Activated naive CD4-positive, alpha-beta T cell treated with anti-CD3 and anti-CD28 coated beads, Interleukin-2, amount 50 U/mL, for 24 hours (primary cell): ENCODE measurements around the gene GPATCH4.
"Not testable (repeated sequence)": the region's sequence is repeated elsewhere in the genome, so short reads cannot be mapped to it uniquely, and the experiment has no call there.

Experiments
- H3K27ac Mint-ChIP-seq: one replicate; pipeline ENCODE4 v1.8.0; 2021; ENCODE audit warnings: mild to moderate bottlenecking, mixed read lengths
- H3K27me3 Mint-ChIP-seq: one replicate; pipeline ENCODE4 v1.8.0; 2021; ENCODE audit warnings: mixed read lengths
- H3K36me3 Mint-ChIP-seq: one replicate; pipeline ENCODE4 v1.8.0; 2021; ENCODE audit warnings: mixed read lengths
- H3K4me1 Mint-ChIP-seq: one replicate; pipeline ENCODE4 v1.8.0; 2021; ENCODE audit warnings: mixed read lengths
- H3K4me3 Mint-ChIP-seq: one replicate; pipeline ENCODE4 v1.8.0; 2021; ENCODE audit warnings: mild to moderate bottlenecking, mixed read lengths
- H3K9me3 Mint-ChIP-seq: one replicate; pipeline ENCODE4 v1.8.0; 2021; ENCODE audit warnings: mixed read lengths

Gene GPATCH4

GRCh38 chr1:156577550-156577949 lies 23.7 kb downstream of the GPATCH4 start:
- H3K9me3 Mint-ChIP-seq, result no peaks in the 10 kb centered on the region
- H3K27ac Mint-ChIP-seq, result peak overlapping the region; percentile 1
- H3K36me3 Mint-ChIP-seq, result no peaks in the 10 kb centered on the region
- H3K4me3 Mint-ChIP-seq, result no peak overlapping the region
- H3K4me1 Mint-ChIP-seq, result peaks cover 21% of the 10 kb centered on the region
- H3K27me3 Mint-ChIP-seq, result peaks cover 7% of the 10 kb centered on the region

DNA sequence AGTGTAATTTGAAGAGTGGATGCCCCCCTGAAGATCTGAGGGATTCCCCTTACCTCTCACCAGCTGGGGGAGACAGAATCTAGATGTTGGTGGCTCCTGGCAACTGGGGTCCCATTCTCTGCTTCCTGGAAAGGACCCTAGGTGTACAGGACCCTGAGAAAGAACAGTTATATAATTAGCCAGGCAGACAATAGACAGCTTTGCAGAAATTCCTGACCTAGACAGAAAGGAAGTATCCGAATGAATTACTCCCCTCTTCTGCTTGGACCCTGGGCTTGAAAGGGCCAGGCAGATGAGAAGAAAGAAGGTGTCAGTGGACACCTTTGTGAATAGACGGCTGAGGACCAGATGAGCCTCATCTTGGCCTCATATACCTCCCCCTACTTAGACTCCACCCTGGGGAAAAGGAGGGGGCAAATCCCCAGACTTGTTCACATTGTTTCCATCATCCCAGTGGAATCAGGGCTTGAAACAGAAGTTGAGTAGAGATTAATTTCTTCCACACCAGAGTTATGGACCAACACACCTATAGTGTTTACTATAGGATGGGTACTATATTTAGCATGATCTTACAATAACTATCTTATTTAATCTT lies 27.1 kb downstream of the GPATCH4 start:
- Mint-ChIP-seq H3K36me3 (no peaks in the 10 kb centered on the region), H3K27me3 (peaks cover 20% of the 10 kb centered on the region), H3K9me3 (no peaks in the 10 kb centered on the region), H3K4me3 (no peak overlapping the region), H3K27ac (no peak overlapping the region), H3K4me1 (peaks cover 22% of the 10 kb centered on the region)

- Mint-ChIP-seq H3K36me3 (no peaks in the 10 kb centered on the region), H3K27ac (peak overlapping the region; percentile 31), H3K4me3 (peak overlapping the region; percentile 83), H3K9me3 (no peaks in the 10 kb centered on the region), H3K4me1 (peaks cover 22% of the 10 kb centered on the region), H3K27me3 (peaks cover 20% of the 10 kb centered on the region)
Measured at GRCh38 chr1:156572663-156573018, 28.6 kb downstream of the GPATCH4 start.

DNA sequence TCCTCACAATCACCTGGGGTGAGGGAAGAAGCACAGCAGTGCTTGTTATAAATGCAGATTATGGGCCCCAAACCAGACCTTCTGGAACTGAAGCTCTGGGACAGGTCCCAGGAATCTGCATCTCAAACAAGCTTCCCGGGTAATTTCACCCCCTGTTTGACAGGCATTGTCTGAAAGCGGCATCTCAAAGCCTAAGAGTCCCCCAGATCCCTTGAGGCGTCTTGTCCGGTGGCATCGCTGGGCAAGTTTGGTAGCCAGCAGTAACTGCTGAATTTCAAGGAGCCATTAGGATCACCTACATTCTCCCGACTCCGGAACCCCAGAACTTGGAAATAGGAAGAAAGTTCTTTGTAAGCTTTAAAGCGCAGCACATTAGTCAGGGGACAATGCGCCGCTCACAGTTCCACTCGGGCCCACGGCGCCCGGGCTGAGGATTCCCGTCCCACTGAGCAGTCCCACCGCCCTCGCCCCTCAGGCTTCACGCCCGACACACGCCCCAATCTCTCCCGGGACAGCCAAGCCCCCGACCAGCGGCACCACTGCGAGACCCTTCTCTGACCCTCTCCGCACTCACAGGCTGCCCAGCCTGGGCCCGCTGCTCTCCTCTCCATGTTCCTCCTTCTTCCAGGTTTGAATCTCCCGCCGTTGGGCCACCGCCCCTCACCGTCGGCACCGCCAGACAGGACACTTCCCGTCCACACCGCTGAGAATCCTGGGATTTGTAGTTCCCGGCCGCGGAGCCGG lies 29.2 kb downstream of the GPATCH4 start, which contains the start of gene IQGAP3:
Gene IQGAP3, minus strand, starts transcription at position 647 of the 744 bp plus-strand sequence. Its CDS starts 36 bp downstream, at position 611.
- Mint-ChIP-seq H3K4me1 (peaks cover 22% of the 10 kb centered on the region), H3K27ac (peak within 1 kb of the TSS; percentile 62), H3K36me3 (no peaks in the 10 kb centered on the region), H3K27me3 (peaks cover 20% of the 10 kb centered on the region), H3K9me3 (no peaks in the 10 kb centered on the region), H3K4me3 (peak within 1 kb of the TSS; percentile 83)

DNA sequence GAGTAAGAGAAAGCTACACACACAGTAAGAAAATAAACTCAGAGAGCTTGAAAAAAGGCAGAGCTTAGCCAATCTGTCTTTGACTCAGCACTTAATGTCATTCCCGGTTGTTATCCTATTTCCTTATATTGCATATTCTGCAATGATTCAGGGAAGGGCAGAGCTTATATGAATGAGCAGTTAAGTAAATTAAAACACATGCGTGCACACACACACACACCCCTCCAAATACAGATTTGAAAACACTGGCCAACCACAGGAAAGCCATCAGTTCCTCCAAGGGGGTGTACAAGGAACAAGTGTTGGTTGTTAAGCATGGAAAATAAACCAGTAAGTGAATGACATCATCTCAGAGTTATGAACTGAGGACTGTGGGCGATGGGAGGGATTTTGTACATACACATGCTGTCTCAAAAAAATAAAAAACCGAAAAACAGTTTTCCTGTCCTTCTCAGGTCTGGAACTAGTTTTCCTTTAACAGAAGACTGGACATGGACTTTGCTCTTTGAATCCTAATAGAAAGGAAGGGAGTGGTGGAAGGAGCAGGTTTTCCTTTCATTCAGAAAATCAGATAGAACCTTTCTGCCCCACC lies 29.9 kb downstream of the GPATCH4 start:
- Mint-ChIP-seq H3K27ac (peak overlapping the region; percentile 62), H3K36me3 (no peaks in the 10 kb centered on the region), H3K4me3 (peak overlapping the region; percentile 23), H3K4me1 (peaks cover 22% of the 10 kb centered on the region), H3K9me3 (no peaks in the 10 kb centered on the region), H3K27me3 (peaks cover 20% of the 10 kb centered on the region)

- H3K4me3 Mint-ChIP-seq, result no peak overlapping the region
- no peak overlapping the region for H3K27ac Mint-ChIP-seq
- H3K9me3 Mint-ChIP-seq, result no peaks in the 10 kb centered on the region
- H3K36me3 Mint-ChIP-seq, result no peaks in the 10 kb centered on the region
- peaks cover 9% of the 10 kb centered on the region for H3K27me3 Mint-ChIP-seq
- H3K4me1 Mint-ChIP-seq, result peaks cover 5% of the 10 kb centered on the region
Measured at GRCh38 chr1:156566436-156566835, 34.8 kb downstream of the GPATCH4 start.

GRCh38 chr1:156565519-156565918 lies 35.8 kb downstream of the GPATCH4 start:
- Mint-ChIP-seq H3K4me3 (no peak overlapping the region), H3K9me3 (no peaks in the 10 kb centered on the region), H3K36me3 (no peaks in the 10 kb centered on the region), H3K27me3 (no peaks in the 10 kb centered on the region), H3K27ac (no peak overlapping the region), H3K4me1 (no peaks in the 10 kb centered on the region)

DNA sequence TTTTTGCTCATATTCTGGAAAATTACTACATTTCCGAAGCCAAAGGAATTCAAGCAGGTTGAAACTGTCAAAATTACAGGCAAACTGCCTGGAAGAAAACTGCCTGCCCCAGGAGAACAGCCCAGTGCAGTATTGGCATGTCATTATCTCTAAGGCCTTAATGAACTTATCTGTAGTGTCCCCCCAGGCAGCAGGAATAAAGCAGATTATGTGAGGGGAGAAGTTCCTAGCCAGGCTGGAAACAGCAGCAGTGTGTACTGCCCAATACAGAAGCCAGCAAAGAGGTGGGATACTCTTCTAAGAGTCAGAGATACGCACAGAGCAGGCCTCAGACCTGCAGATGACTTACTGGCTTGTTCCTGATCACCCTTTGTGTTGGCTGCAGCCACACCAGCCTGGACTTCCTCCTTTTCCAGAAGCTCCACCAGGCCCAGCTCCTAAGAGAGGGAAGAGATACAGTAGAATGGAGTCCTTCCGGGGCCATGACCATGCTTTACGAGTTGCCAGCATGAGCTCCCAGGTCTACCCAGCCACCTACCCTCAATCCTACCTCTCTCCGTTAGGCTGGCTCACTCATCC lies 40.6 kb downstream of the GPATCH4 start:
- Mint-ChIP-seq H3K36me3 (no peaks in the 10 kb centered on the region), H3K4me1 (no peaks in the 10 kb centered on the region), H3K27ac (no peak overlapping the region), H3K4me3 (no peak overlapping the region), H3K9me3 (no peaks in the 10 kb centered on the region), H3K27me3 (no peaks in the 10 kb centered on the region)

DNA sequence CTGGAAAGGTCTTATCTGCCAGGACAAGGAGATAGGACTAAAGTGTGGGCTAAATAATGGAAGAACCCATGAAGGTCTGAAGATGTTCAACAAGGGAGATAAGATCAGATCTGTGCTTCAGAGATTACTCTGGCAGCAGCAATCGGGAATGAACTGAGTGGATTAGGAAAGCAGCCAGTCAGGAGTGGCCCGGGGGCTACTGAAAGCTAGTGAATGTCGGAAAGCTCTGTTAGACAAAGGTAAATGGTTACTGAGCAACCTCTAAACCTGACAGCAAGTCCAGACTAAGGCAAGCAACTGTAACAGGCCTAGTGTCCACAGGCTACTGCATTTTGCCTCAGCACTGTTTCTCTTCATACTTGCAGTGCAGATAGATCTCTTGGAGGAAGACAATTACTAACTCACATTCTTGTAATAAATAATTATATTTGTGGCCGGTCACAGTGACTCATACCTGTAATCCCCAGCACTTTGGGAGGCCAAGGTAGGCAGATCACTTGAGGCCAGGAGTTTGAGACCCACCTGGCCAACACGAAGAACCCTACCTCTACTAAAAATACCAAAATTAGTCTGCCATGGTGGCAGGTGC lies 41.4 kb downstream of the GPATCH4 start:
- no peak overlapping the region for H3K27ac Mint-ChIP-seq
- H3K4me1 Mint-ChIP-seq, result no peaks in the 10 kb centered on the region
- no peaks in the 10 kb centered on the region for H3K27me3 Mint-ChIP-seq
- no peaks in the 10 kb centered on the region for H3K36me3 Mint-ChIP-seq
- H3K4me3 Mint-ChIP-seq, result no peak overlapping the region
- H3K9me3 Mint-ChIP-seq, result no peaks in the 10 kb centered on the region

- no peaks in the 10 kb centered on the region for H3K36me3 Mint-ChIP-seq
- no peak overlapping the region for H3K4me3 Mint-ChIP-seq
- no peaks in the 10 kb centered on the region for H3K27me3 Mint-ChIP-seq
- H3K4me1 Mint-ChIP-seq, result no peaks in the 10 kb centered on the region
- no peaks in the 10 kb centered on the region for H3K9me3 Mint-ChIP-seq
- no peak overlapping the region for H3K27ac Mint-ChIP-seq
Measured at GRCh38 chr1:156559086-156559796, 42.0 kb downstream of the GPATCH4 start.

DNA sequence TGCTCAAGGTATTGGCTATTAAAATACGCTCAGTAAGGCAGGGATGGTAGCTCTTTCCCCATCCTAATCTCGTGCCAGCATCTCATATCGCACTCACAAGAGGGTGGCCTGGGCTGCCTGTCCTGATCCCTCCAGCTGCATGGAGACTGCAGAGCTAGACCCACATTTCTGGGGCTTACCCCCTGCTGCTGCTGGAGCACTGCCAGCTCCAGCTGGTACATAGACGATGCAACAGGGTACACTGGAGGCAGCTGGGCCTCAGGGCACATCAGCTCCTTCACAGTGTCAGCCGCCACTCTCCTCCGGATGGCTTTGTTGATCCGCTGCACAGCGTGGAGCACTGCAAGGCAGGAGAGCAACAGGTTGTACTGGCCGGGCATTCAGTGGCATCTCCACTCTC lies 44.9 kb downstream of the GPATCH4 start:
- Mint-ChIP-seq H3K36me3 (no peaks in the 10 kb centered on the region), H3K4me1 (no peaks in the 10 kb centered on the region), H3K9me3 (no peaks in the 10 kb centered on the region), H3K4me3 (no peak overlapping the region), H3K27me3 (no peaks in the 10 kb centered on the region), H3K27ac (no peak overlapping the region)

DNA sequence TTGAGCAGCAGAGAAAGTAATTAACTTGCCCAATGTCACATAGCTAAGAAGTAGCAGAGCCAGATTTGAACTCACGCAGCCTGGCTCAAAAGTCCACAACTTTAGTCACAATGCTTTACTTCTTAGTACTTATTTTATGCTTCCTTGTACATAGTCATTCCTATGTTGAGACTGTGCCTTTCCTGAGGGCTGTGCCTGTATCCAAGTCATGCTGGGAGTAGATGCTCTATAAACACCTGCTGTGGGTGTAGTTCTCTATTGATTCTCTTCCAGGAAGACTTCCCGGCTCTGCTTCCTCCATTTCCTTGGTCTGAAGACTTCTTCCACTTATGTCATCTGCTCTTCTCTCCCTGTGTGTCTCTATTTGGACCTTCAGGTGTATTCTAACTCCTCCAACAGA lies 45.6 kb downstream of the GPATCH4 start:
- H3K27ac Mint-ChIP-seq, result no peak overlapping the region
- no peaks in the 10 kb centered on the region for H3K36me3 Mint-ChIP-seq
- H3K4me3 Mint-ChIP-seq, result no peak overlapping the region
- H3K4me1 Mint-ChIP-seq, result no peaks in the 10 kb centered on the region
- no peaks in the 10 kb centered on the region for H3K9me3 Mint-ChIP-seq
- H3K27me3 Mint-ChIP-seq, result no peaks in the 10 kb centered on the region

DNA sequence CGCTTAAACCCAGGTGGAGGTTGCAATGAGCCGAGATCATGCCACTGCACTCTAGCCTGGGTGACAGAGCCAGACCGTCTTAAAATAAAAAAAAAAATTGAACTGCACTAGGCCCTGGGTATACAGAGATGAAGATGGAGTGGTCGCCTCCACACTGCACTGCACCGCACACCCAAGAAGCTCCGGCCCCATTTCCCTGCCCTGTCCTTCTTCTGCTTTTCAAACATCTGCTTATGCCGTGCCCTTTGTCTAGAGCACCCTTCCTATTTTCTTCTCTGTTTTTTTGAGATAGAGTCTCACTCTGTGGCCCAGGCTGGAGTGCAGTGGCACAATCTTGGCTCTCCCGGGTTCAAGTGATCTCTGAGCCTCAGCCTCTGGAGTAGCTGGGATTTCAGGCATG lies 46.3 kb downstream of the GPATCH4 start:
- Mint-ChIP-seq H3K4me1 (no peaks in the 10 kb centered on the region), H3K36me3 (no peaks in the 10 kb centered on the region), H3K9me3 (no peaks in the 10 kb centered on the region), H3K27me3 (no peaks in the 10 kb centered on the region), H3K27ac (no peak overlapping the region), H3K4me3 (no peak overlapping the region)

GRCh38 chr1:156553860-156554485 lies 47.3 kb downstream of the GPATCH4 start:
- no peaks in the 10 kb centered on the region for H3K36me3 Mint-ChIP-seq
- H3K4me1 Mint-ChIP-seq, result no peaks in the 10 kb centered on the region
- H3K27ac Mint-ChIP-seq, result no peak overlapping the region
- no peaks in the 10 kb centered on the region for H3K27me3 Mint-ChIP-seq
- no peak overlapping the region for H3K4me3 Mint-ChIP-seq
- H3K9me3 Mint-ChIP-seq, result no peaks in the 10 kb centered on the region

DNA sequence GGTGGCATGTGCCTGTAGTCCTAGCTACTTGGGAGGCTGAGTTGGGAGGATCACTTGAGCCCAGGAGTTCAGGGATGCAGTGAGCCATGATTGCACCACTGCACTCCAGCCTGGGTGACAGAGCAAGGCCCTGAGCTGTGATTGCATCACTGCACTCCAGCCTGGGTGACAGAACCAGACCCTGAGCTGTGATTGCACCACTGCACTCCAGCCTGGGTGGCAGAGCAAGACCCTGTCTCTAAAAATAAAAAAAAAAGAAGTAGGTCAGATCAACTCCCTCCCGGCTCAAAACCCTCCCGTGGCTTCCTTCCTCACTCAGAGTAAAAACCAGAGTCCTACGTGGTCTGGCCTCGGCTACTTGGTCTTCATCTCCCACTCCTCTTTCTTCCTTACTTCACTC lies 48.3 kb downstream of the GPATCH4 start:
- not testable (repeated sequence) for H3K27ac Mint-ChIP-seq, H3K9me3 Mint-ChIP-seq, H3K27me3 Mint-ChIP-seq, H3K4me1 Mint-ChIP-seq, H3K4me3 Mint-ChIP-seq, H3K36me3 Mint-ChIP-seq
